GM18498 (cell line): Measurements from ENCODE around the gene OSBPL3.

Experiments used
- ATAC-seq: cut with Tn5 transposase; IDR thresholded peaks from one replicate; pipeline ENCODE4 v1.9.1; 2021; ENCODE audit warnings: mild to moderate bottlenecking, moderate library complexity; ENCODE audit not compliant: unreplicated experiment

The OSBPL3 gene

DNA sequence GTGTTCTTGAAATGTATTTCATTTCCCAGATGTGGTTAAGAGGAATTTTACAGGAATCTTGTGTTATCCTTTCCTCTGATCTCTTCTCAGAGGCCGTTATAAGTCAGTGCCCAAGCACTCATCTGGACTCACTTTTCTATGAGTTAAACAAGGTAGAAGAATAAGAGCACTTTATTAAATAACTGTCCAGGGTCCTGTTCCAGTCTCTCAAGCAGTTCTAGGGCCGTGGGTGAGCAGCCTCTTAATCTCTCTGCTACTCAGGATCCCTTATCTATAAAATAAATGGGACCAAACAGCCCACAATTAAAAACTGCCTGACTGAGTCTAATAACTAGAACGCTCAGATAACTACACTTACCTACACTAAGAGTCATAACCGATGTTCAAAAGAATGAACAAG lies 111.2 kb downstream of the OSBPL3 start:
- ATAC-seq = no peak

DNA sequence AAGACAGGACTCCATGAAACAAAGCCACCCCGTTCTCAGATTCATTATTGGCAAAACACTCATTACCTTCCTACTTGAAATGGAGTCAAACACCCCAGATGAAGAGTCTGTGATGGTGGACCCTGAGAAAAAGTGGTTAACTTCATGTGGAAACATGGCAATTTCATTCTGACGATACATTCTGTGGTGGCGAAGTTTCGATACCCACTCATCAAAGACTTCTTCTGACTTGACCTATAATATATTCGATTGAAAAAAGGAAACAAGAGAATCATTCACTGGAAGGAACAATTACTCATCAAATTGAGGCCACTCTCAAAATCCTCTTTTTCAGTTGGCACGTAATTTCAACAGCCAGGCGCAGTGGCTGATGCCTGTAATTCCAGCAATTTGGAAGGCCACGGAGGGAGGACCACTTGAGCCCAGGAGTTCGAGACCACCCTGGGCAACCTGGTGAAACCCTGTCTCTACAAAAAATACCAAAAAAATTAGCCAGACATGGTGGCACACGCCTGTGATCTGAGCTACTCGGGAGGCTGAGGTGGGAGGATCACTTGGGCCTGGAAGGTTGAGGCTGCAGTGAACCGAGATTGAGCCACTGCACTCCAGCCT lies 113.9 kb downstream of the OSBPL3 start:
- no peak for ATAC-seq

DNA sequence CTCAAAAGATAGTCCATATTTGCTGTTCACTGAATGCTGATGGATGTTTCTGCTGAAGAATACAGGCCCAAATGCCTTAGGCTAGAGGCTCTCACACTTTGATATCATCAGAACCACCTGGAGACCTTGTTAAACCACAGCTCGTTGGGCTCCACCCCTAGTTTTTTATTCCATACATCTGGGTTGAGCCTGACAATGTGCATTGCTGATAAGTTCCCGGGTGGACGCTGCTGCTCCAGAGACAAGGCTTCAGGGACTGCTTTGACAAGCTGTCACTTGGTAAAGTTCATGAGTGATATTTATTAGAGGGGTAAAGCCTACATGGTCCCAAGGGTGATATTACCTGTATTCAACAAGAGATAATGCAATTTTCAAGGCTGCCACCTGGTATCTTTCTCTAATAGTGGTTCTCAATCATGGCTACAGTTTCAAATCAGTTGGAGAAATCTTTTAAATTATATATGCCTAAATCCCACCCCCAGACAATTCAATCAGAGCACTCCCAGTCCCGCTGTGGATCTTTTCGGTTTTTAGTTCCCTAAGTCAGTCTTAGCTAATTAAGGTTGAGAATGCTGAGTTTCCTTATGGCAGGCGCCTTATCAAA lies 115.7 kb downstream of the OSBPL3 start:
- ATAC-seq = no peak

DNA sequence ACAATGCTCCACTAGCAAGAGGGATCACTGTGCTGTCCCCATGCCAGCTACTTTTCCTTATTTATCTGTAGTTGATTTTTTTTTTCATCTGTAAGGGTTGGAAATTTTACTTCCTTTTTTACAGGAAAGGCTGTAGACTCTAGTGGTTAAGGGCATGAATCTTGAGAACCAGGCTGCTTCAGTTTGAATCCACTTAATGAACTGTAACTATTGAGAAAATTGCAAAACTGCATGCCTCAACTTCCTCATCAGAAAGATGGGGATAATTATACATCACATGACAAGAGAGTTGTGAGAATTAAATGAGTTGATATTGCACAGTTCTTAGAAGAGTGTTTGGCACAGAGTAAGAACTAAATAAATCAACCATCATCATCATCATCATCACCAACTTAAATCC lies 116.4 kb downstream of the OSBPL3 start:
- no peak for ATAC-seq

DNA sequence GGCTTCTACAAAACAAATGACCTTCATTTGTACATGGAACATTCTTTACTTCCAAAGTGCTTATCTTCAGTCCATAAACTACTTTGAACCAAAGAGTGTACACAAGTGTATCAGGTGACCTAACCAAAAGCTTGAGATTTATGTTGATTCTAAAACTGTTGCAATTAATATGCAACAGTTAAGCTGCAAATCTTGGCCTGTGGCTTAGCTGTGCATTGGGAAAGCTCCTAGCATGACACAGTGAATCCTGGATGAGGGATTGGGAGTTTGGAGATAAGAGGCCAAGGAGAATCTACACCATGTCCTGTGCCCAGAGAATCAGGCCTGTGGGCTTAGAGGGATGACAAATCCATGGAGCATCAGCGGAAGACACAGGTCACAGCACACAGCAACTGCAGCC lies 117.5 kb downstream of the OSBPL3 start:
- no peak for ATAC-seq

DNA sequence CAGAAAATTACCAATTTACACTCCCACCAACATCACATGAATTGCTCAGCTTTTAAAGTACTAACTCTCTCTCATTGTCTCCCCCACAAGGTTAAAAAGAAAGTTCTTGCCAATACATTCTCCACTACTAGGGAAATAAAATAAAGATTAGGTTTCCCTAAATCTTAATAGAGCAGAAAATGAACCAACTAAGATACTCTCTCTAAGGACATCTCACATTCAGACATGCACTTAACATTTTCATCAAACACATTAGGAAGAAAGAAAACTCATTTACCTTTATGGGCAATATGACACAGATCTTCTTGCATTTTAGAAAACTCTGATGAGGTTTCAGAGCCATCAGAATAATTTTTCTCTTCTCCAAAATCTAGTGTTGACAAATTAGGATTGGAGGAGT lies 118.6 kb downstream of the OSBPL3 start:
- no peak for ATAC-seq

DNA sequence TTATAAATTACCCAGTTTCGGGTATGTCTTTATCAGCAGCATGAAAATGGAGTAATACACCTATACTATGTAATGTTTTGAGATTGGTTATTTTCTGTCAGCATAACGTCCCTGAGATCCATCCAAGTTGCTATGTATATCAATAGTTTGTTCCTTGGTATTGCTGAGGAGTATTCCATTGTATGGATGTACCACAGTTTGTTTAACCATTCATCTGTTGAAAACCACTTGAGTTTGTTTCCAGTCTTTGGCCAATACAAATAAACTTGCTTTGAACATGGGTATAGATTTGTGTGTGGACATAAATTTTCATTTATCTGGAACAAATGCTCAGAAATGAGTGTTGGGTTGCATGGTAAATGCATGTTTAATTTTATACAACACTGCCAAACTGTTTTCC lies 119.4 kb downstream of the OSBPL3 start:
- ATAC-seq = no peak

DNA sequence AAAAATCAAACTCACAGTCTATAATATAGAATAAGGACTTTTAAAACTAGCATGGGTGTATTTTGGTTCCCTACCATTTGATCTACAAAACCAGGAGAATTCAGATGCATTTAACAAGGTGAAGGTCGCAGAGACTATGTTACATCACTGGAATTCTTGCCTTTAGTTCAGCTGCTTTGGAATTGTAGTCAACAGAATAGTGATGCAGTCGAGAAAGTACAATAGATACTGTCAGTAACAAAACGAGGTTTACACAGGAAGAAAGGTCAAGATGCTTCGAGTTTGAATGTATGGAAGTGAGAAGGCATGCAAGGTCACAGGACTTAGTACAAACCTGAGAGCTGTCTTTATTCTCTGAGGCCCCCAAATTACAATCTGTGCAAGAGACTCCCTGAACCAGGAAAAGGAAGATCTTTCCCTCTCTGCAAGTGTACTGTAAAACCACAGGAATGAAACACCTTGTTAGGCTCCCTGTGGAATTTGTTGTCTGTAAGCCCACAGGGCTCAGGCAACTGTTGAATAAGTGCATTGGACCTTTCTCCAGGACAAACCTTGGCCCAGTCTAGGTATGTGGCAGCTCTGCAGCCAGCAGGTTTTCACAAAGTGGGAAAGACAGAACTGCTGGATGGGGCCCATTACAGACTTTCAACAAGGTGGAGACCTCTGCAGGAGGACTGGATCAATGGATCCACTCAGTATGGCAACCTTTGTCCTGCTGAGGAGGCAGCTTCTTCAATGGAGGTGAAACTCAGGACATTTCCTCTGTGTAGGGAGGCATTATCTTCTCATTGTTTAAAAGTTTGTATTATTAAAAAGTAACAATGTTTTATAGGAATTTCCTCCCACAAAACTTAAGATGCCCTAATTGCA lies 121.6 kb downstream of the OSBPL3 start:
- no peak for ATAC-seq

DNA sequence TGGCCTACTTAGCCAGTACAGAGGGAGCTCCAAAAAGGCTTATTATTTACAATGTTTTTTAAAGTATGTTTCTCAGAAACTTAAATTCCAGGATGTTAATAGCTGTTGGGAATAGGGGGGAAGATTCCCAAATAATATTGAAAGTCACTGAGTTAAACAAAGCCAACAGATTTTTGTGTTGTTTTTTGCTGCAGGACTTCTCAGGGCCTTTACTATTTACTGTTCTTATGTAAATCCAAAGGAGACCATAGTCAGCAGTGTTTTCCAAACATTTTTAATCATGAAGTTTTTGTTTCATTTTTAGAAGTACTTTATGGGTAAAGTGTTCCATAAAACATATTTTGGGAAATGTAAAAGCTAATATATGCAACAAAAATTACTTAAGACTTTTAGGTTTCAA lies 122.4 kb downstream of the OSBPL3 start:
- no peak for ATAC-seq

DNA sequence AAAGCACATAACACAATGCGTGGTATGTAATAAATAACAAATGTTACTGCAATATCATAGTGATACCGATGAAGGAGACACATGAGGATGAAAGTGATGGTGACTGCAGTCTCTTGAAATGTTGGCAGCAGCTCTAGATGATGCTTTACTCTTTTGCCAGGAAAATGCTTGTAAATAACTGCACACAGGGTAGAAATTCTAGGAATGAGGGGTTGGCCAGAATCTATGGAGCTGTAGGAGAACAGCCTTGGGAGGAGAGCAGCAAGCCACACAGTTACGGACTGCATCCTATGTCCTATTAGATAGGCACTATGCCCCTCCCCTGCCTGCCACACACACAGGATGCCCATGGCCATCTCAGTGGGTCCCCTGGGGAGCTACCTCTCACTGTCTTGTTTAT lies 125.1 kb downstream of the OSBPL3 start:
- ATAC-seq = no peak

DNA sequence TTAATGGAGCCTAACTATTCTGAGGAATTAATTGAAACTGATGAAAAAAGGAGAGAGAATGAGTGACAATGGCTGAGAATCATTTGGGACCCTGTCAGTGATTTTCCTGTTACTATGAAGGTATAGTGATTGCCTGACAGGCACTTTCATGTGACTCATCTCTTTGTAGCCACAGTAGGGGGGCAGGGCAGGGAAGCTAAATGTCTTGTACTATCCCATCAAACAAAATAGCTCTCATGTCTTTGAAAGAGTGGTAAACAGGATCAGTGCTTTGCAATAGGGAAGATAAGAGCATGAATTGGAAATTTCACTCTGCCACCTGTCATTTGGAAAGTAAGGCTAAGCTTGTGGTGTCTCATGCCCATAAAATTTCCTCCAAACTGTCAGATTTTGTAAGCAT lies 128.2 kb downstream of the OSBPL3 start:
- no peak for ATAC-seq

DNA sequence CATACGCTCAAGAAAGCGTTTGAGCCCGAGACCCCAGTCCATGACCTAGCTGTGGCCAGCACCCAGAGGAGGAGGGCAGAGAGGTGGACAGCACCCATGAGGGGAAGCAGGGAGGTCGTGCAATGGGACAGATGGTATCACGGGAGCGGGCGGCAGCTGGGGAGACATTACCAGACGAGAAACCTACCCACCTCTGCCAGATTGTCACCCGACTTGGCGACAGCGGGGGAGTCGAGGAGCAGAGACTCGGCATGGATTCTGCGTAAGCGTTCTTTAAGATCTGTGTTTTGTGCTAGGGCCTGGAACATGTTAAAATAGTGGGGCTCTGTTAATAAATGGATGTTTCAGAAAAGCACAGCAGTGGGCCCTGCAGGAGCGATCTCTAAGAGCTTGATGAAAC lies 131.1 kb downstream of the OSBPL3 start:
- ATAC-seq = no peak

DNA sequence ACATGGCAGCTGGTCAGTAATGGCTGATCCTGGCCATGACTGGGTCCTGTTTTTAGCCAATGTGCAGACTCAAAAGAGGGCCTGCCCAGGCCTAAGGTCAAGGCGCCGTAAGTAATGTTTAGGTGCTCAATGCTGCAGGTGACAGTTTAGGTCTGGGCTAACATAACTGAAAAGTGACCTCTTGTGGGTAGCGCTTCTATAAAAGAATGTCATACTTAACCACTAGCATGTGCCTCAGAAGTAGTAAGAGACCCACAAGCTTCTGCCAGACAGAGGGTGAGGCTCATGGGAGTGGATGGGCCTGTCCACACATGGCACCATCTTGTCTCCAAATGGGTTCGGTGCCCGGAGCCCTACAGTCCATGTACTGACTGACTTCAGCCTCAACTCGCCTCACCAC lies 132.2 kb downstream of the OSBPL3 start:
- no peak for ATAC-seq

DNA sequence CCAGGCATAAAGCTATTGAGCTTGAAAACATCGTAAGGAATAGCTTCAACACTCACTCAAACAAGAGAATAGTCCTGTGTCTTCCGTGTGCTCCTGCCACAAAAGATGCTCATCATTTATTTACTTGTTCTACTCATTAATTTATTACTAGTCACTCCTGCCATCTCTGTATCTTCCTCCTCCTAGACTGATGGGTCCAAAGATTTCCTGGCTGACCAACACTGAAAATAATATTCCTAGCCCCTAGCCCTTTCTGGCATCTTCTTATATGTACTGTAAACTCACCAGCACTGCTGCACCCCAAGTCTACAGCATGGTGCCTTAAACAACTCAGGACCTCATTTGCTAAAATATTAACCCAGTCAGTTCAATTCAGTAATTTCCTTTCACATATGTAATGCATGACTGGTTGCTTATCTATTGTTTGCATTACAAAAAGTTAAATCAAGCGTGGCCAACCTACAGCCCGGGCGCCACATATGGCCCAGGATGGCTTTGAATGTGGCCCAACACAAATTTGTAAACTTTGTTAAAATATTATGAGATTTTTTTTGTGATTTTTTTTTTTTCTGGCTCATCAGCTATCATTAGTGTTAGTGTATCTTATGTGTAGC lies 136.1 kb downstream of the OSBPL3 start:
- ATAC-seq = no peak

DNA sequence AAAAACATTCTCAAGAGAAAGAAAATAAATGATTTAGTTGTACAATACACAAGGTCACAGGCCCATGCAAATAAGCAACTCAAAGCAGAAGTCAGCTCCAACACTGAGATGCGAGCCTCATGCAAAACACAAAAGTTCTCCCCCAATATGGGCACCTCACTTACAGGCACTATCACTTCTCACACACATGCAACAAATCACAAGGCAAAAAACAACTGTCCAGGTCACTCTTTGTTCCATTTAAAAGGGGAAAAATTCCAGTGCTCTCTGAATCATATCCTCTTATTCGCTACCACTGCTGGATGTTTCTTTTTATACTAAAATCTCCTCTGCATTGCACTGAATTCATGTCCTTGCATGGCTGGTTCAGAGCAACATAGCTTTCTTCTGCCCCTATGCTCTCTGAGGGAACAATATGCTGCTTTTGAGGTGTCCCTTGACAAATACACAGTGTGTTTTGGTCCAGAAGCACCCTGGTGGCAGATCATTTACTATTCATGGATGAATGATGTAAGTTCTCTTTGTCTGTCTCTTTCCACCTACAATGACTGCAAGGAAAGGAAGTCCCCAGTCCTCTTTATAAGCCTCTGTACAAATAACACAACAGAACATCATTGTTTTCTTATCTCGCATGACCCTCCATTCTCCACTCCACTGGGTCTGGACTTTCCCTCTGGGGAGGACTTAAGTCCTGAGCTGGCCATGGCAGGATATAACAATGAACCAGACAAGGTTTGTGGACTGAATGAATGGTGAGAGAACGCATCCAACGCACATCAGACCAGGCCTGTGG lies 137.3 kb downstream of the OSBPL3 start:
- peak; percentile 72 for ATAC-seq

DNA sequence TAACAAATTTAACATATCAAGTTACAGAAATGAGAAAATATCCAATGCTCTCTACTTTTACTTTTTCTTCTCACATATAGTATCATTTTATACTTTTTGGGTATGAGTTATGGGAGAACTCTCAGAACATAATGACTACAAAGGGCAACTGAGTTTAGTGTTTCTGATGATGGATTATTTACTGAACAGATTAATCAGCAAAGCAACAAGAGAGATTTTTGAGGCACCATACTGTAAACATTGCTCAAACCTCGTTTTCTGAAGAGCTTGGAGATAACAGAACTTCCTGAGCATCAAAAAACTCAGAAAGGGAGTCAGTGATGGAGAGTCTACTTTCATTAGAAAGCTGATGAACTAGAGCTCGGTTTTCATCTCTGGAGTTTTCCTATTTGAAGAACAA lies 137.9 kb downstream of the OSBPL3 start:
- no peak for ATAC-seq

DNA sequence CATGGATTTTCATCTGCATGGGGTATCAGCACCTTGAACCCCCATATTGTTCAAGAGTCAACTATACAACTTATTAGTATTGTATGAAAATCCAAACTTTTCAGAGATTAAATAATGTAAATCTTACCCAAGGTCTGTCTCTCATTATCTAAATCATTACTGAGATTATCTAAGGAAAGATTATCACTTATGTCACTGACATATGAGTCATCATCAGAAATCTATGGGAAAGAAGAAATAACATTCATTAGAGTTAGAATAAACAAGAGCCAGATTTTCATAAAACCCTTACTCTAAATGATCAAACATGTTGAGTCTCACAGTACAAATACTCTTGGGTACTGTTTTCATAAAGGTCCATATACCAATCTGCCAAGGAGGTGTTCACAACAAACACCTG lies 139.4 kb downstream of the OSBPL3 start:
- no peak for ATAC-seq

DNA sequence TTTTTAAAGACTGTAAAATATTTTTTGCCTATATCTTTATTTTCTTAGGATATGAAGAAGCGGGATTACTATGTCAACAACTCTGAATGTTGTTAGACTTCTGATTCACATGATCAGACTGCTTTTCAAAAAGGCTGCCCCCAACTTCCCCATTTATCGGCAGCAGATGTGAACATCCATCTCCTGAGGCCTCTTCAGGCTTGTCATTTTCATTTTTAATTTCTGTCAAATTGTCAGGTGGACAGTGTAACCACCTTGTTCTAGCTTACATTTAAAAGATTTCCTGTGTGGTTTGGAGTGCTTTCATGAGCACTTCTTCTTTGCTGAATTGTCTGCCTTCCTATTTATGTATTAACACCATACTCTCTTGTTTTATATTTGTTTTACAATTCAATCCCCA lies 143.9 kb downstream of the OSBPL3 start:
- peak; percentile 82 for ATAC-seq

DNA sequence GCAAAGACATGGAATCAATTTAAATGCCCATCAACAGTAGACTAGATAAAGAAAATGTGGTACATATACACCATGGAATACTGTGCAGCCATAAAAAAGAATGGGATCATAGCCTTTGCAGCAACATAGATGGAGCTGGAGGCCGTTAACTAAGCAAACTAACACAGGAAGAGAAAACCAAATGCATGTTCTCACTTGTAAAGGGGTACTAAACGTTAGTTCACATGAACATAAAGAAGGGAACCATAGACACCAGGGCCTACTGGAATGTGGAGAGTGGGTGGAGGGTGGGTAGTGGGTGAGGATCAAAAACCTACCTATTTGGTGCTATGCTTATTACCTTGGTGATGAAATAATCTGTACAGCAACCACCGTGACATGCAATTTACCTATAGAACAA lies 144.3 kb downstream of the OSBPL3 start:
- ATAC-seq = peak; percentile 9

DNA sequence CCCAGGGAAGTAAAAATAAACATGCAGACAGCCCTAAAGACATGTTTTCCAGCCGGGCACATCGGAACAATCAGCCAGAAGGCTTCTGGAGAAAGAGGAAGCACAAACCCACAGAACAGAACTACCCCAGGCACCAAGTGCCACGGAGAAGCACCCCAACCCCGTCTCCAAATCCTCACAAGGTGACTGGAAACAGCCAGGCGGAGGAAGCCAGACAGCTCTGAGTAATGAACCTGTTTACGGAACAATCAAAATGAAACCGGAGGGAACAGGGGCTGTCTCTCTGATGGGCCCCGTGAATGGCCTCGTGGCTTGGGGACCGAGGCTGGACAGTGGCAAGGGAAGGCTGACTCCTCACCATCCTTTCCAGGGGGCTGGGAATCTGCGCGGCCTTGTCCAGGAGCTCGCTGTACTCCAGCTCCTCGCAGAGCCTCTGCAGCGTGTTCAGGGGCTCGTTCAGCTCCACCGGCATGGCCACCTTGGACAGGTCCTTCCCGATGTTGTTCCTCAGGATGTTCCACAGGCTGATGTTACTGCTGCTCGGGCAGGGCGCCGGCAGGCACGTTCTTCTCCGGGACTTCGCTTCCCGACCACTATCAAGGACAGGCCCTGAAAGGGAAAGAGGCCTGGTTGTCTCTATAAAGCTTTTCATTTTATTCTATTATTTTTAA lies 145.7 kb downstream of the OSBPL3 start:
- ATAC-seq = peak; percentile 49
